ENCODE results near the gene COMMD4.

Gene COMMD4

DNA sequence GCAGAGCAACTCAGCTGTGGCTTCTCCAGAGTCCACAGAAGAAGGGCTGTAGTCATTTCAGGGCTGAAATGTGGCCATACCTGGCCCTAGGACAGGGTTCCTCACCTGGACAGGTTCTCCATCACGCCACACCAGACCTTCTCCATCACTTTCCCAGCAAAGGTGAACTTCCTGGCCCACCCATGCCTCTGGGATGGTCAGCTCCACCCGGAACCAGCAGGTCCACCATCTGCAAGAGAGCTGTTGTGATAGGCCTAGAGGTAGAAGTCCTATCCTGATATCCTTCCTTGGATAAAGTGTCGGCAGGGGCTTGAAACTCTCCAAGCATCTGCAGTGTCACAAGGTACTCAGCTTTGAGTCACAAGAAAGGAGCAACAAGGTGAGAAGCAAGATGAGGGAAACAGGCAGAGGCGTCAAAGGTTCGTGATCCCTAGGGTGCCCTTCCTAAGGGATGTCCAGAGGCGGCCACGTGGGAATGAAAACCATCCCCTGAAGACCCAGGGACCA, 31.6 kb downstream of the COMMD4 start:
- no peak; the same call in 1 of the 2 replicates for TF ChIP-seq CTCF (IDR thresholded peaks at IDR 0.05)

DNA sequence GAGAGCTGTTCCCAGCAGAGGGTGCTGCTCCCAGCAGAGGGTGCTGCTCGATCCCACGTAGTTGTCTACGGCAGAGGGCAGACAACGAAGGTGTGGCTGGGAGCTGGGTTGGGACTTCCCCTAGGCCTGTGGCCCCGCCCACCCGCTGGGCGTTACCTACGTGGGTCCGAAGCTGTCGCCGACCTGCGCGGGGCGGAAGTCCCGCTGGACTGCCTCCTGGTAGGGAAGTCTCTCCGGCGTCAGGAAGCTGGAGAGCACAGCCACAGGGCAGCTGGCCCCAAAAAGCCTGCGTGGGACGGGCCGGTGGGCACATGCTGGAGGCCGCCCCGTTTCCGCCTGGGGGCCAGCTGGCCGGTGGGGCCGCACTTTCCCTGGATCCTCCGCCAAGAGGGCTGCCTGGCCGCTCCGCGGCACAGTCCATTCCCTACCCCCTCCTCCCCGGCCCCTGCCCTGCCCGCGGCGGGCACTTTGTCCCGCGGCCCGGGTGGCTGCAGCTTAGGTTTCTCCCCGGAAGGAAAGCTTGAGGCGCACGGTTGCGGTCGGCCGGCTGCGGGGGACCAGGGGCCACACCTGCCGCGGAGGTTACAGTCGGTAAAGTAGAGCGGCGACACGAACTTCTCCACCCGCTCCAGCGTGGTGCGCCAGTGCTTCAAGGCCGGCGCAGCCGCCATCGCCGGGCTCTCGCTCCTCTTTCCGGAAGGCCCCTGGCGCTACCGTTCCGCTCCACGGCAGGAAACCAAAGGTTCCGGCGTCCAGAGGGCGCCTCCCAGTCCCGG, 32.2 kb downstream of the COMMD4 start, which contains the start of gene MAN2C1:
MAN2C1 (minus strand) TSS at position 695 of the 776 bp plus-strand sequence; CDS start at position 671, 24 bp downstream.
- TF ChIP-seq CTCF (IDR thresholded peaks at IDR 0.05): peak; percentile 91; the same call in 1 of the 2 replicates

DNA sequence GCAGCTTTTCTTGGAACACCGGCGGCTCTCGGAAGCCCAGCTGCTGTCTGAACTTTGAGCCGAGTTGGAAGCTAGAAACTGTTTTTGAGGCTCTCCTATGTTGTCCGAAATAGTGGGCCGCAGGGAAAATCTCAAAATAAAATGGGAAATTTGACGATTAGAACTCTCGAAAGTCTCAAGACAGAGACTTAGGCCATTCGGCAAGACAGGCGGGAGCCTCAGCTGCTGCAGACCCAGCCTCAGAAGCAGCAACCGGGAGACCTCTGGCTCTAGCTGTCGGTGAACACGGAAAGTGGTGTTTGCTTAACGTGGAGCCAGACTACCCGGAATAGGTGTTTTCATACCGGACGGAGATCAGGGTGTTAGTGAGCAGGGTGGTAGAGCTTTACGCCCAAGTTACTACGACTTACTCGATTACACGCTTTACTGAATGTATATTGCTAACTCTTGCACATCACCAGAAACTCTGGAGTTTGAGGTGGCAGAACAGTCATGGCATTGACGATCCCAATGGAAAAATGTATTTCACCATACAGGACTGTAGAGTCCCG, 32.9 kb downstream of the COMMD4 start:
- TF ChIP-seq CTCF (IDR thresholded peaks at IDR 0.05): no peak

GRCh38 chr15:75369897-75370581, 34.2 kb downstream of the COMMD4 start:
- no peak for TF ChIP-seq CTCF (IDR thresholded peaks at IDR 0.05)

GRCh38 chr15:75371486-75371885, 35.6 kb downstream of the COMMD4 start:
- TF ChIP-seq CTCF (IDR thresholded peaks at IDR 0.05): no peak

- TF ChIP-seq CTCF (IDR thresholded peaks at IDR 0.05): no peak
Measured at GRCh38 chr15:75371901-75372688, 36.2 kb downstream of the COMMD4 start.

- TF ChIP-seq CTCF (IDR thresholded peaks at IDR 0.05): no peak
Measured at GRCh38 chr15:75380773-75381172, 44.9 kb downstream of the COMMD4 start.

All from LNCAP (cell line).